ENCODE measurements around the gene NEK6. TPM values are rescaled to one million over a fixed set of nuclear protein-coding genes. Genes with fewer than 3 reads are reported as not detected.

The NEK6 gene
- total RNA-seq, 1 donor from 2014 or later, result 47.7 TPM

DNA sequence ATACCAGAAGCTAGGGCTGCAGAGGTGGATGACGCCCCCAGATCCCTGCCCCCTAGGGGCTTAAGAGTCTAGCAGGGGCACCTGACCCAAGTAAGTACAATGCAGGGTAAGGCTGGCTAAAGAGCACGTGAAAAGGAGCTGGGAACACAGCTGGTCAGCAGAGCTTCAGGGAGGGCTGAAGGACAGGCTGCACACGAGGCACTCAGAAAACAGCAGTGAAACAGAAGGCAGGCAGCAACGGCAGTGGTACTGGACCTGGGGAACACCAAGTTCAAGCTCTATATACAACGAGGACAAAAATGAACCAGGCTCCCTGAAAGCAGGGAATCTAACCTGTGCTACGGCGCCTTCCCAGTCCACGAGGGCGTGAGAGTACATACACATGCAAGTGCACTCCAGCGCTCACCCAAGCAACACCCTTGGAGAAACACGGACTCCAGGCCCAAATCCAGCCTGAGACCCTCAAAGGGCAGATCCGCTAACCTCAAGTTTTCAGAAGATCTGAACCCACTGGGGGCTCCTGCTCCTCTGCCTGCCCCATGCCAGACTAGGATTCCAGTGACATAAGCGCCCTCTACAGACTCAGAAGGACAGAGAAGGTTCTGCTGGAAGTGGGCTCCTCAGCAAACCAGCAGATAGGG is 100.1 kb downstream of the NEK6 start:
- Mint-ChIP-seq H3K27ac (peak overlapping the region; percentile 57), H3K27me3 (ENCODE audit: low read depth) (no peaks in the 10 kb centered on the region), H3K9me3 (no peaks in the 10 kb centered on the region), H3K4me1 (ENCODE audit: low read depth) (peaks cover 23% of the 10 kb centered on the region), H3K36me3 (ENCODE audit: low read depth) (peaks cover 33% of the 10 kb centered on the region), H3K4me3 (ENCODE audit: low read depth) (peak overlapping the region; percentile 31)
- no peak for DNase-seq (ENCODE audit: low spot score)
- intact Hi-C loops (cut with micrococcal nuclease), result no loop called here

DNA sequence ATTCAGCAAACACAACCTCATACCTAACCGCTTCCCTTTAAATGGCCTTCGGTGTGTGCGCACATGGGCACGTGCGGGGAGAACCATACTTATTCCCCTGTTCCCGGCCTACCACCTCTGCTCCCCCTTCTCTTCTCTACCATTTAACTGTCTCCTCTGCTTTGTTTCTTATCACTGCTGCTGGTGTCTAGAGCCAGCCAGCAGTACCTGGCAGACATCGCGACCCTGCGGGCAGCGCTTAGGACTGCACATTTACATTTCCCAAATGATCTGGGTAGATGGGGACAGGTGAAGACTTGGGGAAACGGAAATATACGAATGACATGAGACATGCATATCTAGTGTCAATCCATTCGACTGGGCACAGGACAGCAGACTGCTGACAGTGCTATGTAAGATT is 100.9 kb downstream of the NEK6 start:
- no peaks in the 10 kb centered on the region for H3K27me3 Mint-ChIP-seq (ENCODE audit: low read depth)
- no peak for DNase-seq (ENCODE audit: low spot score)
- H3K9me3 Mint-ChIP-seq, result no peaks in the 10 kb centered on the region
- H3K4me1 Mint-ChIP-seq (ENCODE audit: low read depth), result peaks cover 23% of the 10 kb centered on the region
- H3K4me3 Mint-ChIP-seq (ENCODE audit: low read depth), result no peak overlapping the region
- H3K36me3 Mint-ChIP-seq (ENCODE audit: low read depth), result peaks cover 26% of the 10 kb centered on the region
- no peak overlapping the region for H3K27ac Mint-ChIP-seq
- intact Hi-C loops (cut with micrococcal nuclease), result no loop called here

DNA sequence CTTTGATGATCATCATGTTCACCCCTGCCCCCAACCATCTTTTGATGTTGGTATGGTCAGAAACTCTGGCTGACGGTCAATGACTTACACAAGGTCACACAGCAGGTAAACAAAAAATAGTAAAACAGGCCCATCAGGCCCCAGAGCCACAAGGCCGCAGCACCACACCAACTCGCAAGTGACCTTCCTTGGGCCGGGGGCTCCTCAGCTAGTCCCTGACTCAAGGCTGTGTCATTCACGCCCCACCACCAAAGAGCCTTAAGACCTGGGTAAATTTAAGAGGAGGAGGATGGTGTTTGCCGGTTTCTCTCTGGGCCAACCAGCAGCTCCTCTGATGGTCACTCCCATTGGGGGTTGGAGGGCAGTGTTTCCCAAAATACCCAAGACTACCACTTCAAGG is 101.7 kb downstream of the NEK6 start:
- no peak for DNase-seq (ENCODE audit: low spot score)
- intact Hi-C loops (cut with micrococcal nuclease), result no loop called here
- Mint-ChIP-seq H3K36me3 (ENCODE audit: low read depth) (peaks cover 25% of the 10 kb centered on the region), H3K4me1 (ENCODE audit: low read depth) (peaks cover 23% of the 10 kb centered on the region), H3K27ac (peak overlapping the region; percentile 1), H3K27me3 (ENCODE audit: low read depth) (no peaks in the 10 kb centered on the region), H3K9me3 (no peaks in the 10 kb centered on the region), H3K4me3 (ENCODE audit: low read depth) (no peak overlapping the region)

DNA sequence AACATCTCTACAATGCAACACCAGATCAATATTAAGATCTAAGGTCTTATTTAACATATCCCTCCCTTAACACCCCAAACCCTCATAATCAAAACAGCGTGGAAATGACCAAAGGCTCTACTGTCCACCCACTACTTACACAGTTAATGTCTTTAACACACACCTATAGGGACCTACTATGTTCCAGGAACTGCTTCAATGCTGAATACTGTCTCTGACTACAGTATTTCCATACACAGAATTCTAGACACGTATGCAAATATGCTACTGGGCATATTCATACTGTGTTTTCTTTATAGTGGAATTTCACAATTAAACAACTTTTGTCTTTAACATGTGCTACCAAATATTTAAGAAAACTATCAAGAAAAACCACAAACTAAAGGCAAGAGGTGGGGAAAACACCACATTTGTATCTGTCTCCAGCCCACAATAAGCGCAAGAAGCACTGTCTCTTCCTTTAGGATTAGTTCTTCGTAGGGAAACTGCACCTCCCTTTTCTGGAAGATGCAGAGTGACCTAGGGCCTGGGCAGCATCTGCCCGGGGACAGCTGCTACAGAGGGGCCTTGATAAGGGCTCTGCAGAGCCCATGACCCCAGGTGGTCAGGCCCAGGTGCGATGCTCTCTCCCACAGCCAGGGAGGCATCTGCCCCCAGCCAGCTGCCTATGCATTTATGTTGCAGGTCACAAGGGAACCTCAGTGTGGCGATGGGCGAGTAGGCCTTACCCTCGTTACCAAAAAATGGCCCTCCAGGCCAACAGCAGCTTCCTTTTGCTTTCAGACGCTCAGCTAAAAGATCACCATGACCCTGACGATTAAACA is 102.3 kb downstream of the NEK6 start:
- H3K4me1 Mint-ChIP-seq (ENCODE audit: low read depth), result peaks cover 23% of the 10 kb centered on the region
- peak overlapping the region; percentile 1 for H3K27ac Mint-ChIP-seq
- H3K27me3 Mint-ChIP-seq (ENCODE audit: low read depth), result no peaks in the 10 kb centered on the region
- intact Hi-C loops (cut with micrococcal nuclease), result no loop called here
- no peaks in the 10 kb centered on the region for H3K9me3 Mint-ChIP-seq
- no peak for DNase-seq (ENCODE audit: low spot score)
- H3K4me3 Mint-ChIP-seq (ENCODE audit: low read depth), result no peak overlapping the region
- peaks cover 24% of the 10 kb centered on the region for H3K36me3 Mint-ChIP-seq (ENCODE audit: low read depth)

DNA sequence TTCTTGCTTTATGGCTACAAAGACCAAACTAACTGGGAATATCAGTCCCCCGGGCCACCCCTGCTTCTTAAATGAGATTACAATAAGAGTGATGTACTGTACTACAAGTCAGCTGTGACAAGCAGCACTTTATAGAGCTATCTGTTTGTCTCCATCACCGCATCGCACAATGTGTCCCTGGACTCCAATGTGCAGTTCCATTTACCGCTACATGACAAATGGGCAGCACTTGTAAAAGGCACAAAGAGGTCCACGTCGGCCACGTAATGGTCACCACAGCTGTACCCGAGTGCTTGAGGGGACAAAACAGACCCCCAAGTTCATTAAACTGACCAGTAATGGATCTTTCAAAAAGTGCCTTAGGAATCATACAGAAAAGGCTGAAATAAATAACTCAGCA is 103.4 kb downstream of the NEK6 start:
- Mint-ChIP-seq H3K36me3 (ENCODE audit: low read depth) (peaks cover 25% of the 10 kb centered on the region), H3K27me3 (ENCODE audit: low read depth) (no peaks in the 10 kb centered on the region), H3K27ac (no peak overlapping the region), H3K4me1 (ENCODE audit: low read depth) (peaks cover 23% of the 10 kb centered on the region), H3K4me3 (ENCODE audit: low read depth) (no peak overlapping the region), H3K9me3 (no peaks in the 10 kb centered on the region)
- intact Hi-C loops (cut with micrococcal nuclease), result no loop called here
- no peak for DNase-seq (ENCODE audit: low spot score)

DNA sequence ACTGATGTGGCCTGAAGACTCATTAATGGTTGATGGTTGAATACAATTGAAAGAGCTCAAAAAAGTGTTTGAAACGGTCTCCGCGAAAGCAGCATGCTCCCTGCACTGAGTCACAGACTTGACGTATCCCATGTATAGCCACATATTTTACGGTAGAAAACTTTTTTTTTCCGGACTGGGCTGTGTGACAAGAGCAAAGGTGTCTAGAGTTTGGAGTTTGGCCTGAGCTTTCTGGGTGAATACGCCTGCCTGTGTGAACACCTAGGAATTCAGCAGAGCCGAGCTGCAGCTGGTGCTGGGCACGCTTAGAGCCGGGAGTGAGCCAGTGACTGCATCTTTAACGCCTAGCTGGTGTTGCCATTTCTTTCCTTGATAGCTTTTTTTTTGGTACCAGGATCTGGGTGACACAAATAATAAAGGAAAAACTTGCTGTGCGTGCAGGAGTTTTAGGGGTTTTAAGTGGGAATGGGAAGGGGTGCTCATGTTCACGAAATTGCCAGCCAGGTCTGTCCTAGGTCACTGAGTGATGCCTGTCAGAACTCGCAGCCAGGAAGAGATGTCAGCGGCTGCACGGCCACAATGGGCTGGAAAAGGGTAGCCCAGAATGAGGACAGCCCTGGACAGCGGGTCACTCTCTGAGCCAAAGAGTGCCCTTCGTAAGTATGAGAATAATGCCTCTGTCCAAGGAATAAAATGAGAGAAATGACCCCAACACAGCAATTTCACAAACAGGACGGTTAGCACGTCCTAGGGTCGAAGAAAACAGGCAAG is 105.8 kb downstream of the NEK6 start:
- no peak overlapping the region for H3K27ac Mint-ChIP-seq
- H3K36me3 Mint-ChIP-seq (ENCODE audit: low read depth), result peaks cover 16% of the 10 kb centered on the region
- no peak for DNase-seq (ENCODE audit: low spot score)
- H3K4me3 Mint-ChIP-seq (ENCODE audit: low read depth), result no peak overlapping the region
- intact Hi-C loops (cut with micrococcal nuclease), result no loop called here
- no peaks in the 10 kb centered on the region for H3K9me3 Mint-ChIP-seq
- no peaks in the 10 kb centered on the region for H3K27me3 Mint-ChIP-seq (ENCODE audit: low read depth)
- H3K4me1 Mint-ChIP-seq (ENCODE audit: low read depth), result peaks cover 26% of the 10 kb centered on the region

DNA sequence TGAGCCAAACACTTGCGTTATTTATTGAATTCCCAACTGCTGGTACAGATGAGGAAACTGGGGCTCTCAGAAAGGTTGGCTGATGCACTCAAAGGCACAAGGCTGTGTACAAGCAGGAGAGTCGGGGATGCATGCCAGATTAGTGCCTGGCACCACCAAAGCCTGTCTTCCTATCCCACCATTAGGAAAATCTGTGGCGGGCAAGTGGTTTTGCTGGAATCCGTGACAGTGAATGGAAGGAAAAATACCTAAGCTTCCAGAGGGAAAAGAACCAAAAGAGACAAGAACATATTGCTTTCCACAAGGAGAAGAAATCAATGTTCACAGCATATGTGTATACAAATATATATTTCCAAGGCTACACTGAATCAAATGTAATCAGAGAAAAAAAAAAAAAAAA is 106.4 kb downstream of the NEK6 start:
- intact Hi-C loops (cut with micrococcal nuclease), result no loop called here
- no peak overlapping the region for H3K4me3 Mint-ChIP-seq (ENCODE audit: low read depth)
- H3K27ac Mint-ChIP-seq, result no peak overlapping the region
- H3K27me3 Mint-ChIP-seq (ENCODE audit: low read depth), result no peaks in the 10 kb centered on the region
- peaks cover 16% of the 10 kb centered on the region for H3K36me3 Mint-ChIP-seq (ENCODE audit: low read depth)
- peaks cover 25% of the 10 kb centered on the region for H3K4me1 Mint-ChIP-seq (ENCODE audit: low read depth)
- H3K9me3 Mint-ChIP-seq, result no peaks in the 10 kb centered on the region
- no peak for DNase-seq (ENCODE audit: low spot score)

DNA sequence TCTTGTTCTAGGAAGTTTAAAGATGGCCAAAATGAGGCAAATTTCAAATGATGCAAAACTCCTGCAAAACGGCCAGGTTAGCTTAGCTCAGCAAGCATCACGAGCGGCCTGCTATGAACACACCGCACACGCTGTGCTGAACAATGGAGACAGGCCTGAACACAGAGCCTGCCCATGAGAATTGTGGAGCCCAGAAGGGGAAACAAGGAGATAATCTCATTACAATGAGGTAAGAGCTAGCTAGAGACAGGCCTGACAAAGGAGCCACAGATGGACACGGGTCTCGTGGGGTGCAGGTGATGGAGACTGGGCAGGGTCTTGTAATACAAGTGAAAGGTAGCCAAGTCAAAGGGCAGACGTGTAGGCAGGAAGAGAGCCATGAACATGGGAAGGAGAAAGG is 107.3 kb downstream of the NEK6 start:
- peaks cover 20% of the 10 kb centered on the region for H3K4me1 Mint-ChIP-seq (ENCODE audit: low read depth)
- no peaks in the 10 kb centered on the region for H3K9me3 Mint-ChIP-seq

DNA sequence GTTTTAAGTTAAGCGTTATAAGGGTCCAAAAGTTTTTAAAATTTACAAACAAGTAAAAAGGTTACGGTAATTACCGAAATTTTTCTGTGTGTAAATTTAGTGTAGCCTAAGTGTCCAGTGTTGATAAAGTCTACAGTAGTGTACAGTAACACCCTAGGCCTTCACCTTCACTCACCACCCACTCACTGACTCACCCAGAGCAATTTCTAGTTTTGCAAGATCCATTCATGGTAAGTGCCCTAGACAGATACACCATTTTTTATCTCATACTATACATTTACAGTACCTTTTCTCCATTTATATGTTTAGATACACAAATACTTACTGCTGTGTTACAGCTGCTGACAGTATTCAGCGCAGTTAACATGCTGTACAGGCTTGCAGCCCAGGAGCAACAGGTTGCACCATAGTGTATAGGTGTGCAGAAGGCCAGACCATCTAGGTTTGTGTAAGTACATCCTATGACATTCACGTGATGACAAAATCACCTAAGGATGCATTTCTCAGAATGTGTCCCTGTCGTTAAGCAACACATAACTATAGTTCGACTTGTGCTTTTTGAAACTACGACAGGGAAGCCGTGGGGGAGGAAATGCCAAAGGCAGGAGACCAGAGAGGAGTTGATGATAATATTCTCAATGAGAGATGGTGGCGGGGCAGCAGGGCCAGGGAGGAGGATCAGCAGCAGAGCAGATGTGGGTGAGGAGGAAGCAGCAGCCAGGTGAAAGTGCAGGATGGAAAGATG is 108.9 kb downstream of the NEK6 start:
- no peak overlapping the region for H3K27ac Mint-ChIP-seq
- H3K9me3 Mint-ChIP-seq, result no peaks in the 10 kb centered on the region
- intact Hi-C loops (cut with micrococcal nuclease), result no loop called here
- H3K4me3 Mint-ChIP-seq (ENCODE audit: low read depth), result no peak overlapping the region
- H3K4me1 Mint-ChIP-seq (ENCODE audit: low read depth), result peaks cover 23% of the 10 kb centered on the region
- peaks cover 16% of the 10 kb centered on the region for H3K36me3 Mint-ChIP-seq (ENCODE audit: low read depth)
- no peaks in the 10 kb centered on the region for H3K27me3 Mint-ChIP-seq (ENCODE audit: low read depth)
- no peak for DNase-seq (ENCODE audit: low spot score)

More for the DNA sequence above, 107.3 kb downstream of the NEK6 start:
- Mint-ChIP-seq H3K27ac (no peak overlapping the region), H3K4me3 (ENCODE audit: low read depth) (no peak overlapping the region), H3K27me3 (ENCODE audit: low read depth) (no peaks in the 10 kb centered on the region), H3K36me3 (ENCODE audit: low read depth) (peaks cover 16% of the 10 kb centered on the region)
- DNase-seq (ENCODE audit: low spot score), result no peak
- intact Hi-C loops (cut with micrococcal nuclease), result no loop called here

DNA sequence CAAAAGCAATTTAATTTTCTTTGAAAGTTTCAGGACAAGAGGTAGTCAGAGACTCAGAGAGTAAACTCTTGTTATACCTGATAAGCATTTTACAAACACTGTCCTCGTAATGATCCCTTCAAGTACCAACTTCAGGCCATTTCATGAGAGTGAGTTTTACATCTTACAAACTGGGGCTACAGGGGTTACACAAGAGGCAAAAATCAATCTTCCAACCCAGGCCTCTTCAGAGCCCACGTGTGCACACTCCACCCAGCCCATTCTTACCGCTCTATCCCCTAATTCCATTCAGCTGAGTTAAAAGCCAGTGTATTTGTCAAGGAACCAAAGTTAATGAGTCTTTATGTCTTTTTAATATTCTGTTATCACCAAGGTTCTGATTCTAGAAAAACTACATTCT is 110.9 kb downstream of the NEK6 start:
- H3K9me3 Mint-ChIP-seq, result no peaks in the 10 kb centered on the region
- H3K36me3 Mint-ChIP-seq (ENCODE audit: low read depth), result peaks cover 27% of the 10 kb centered on the region
- DNase-seq (ENCODE audit: low spot score), result no peak
- H3K27ac Mint-ChIP-seq, result no peak overlapping the region
- intact Hi-C loops (cut with micrococcal nuclease), result no loop called here
- no peaks in the 10 kb centered on the region for H3K27me3 Mint-ChIP-seq (ENCODE audit: low read depth)
- H3K4me3 Mint-ChIP-seq (ENCODE audit: low read depth), result no peak overlapping the region
- peaks cover 28% of the 10 kb centered on the region for H3K4me1 Mint-ChIP-seq (ENCODE audit: low read depth)

DNA sequence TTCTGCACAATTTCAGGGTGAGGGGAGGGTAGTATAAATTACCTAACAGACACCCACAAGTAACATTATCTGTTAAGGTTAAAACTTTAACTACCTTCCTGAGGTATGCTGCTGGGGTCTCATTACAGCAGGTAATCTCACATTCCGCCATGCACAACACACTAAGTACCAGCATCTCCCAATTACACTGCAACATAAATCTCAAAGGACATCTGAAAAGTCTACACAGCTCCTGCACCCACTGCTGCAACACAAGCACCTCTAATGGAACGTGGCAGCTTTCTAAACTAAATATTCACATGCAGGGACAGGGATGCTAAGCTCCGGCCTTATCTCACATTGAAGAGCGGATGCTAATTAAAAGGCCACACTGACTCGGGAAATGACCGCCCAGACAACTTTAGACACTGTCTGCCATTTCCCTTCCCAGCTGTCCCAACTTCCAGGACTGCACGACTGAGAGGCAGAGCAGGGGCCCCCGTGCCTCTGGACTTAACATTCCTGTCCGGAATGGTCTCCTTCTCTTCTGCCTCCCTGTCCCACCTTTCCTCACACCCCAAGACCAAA is 111.6 kb downstream of the NEK6 start:
- Mint-ChIP-seq H3K4me1 (ENCODE audit: low read depth) (peaks cover 28% of the 10 kb centered on the region), H3K27me3 (ENCODE audit: low read depth) (no peaks in the 10 kb centered on the region), H3K27ac (no peak overlapping the region)

DNA sequence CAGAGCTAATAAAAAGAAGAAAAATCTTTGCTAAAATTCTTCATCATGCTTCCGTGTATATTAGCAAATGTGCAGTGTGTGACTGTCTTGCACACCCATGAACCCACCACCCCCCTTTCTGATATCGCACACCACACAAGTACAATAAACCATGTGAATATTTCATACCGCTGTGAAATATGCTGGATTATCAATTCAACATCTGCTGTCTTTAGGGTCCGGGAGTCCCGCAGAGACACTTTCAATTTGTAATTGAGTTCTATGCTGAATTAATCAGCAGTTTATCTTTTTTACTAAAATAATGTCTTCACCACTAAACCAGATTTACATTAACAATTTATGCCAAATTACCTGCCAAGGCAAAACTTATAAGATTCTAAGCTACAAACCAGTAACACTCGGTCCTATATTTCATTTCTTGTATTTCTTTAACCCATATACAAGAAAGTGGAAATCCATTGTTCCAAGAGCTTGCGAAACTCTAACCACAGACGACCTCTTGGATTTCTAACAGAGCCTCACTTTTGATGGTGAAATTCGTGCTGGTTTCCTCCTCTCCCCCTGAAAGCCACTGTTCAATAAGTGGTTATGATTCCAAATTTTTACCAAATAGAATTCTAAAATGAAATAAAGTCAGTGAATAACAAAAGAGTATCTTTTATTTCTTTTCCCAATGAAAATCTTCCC is 113.3 kb downstream of the NEK6 start:
- no peak overlapping the region for H3K4me3 Mint-ChIP-seq (ENCODE audit: low read depth)
- DNase-seq (ENCODE audit: low spot score), result no peak
- intact Hi-C loops (cut with micrococcal nuclease), result no loop called here
- H3K9me3 Mint-ChIP-seq, result no peaks in the 10 kb centered on the region
- peaks cover 32% of the 10 kb centered on the region for H3K36me3 Mint-ChIP-seq (ENCODE audit: low read depth)
- H3K27me3 Mint-ChIP-seq (ENCODE audit: low read depth), result no peaks in the 10 kb centered on the region
- no peak overlapping the region for H3K27ac Mint-ChIP-seq
- peaks cover 28% of the 10 kb centered on the region for H3K4me1 Mint-ChIP-seq (ENCODE audit: low read depth)

More for the DNA sequence above, 111.6 kb downstream of the NEK6 start:
- H3K4me3 Mint-ChIP-seq (ENCODE audit: low read depth), result no peak overlapping the region
- DNase-seq (ENCODE audit: low spot score), result no peak
- H3K36me3 Mint-ChIP-seq (ENCODE audit: low read depth), result peaks cover 27% of the 10 kb centered on the region
- intact Hi-C loops (cut with micrococcal nuclease), result no loop called here
- no peaks in the 10 kb centered on the region for H3K9me3 Mint-ChIP-seq

Data from activated T-helper 2 cell treated with anti-CD3 and anti-CD28 coated beads, Interferon-gamma antibody, Interleukin-2, Interleukin-4, amounts not matched to agents 10 μg/mL and 5 μg/mL and 100 μg/mL, durations not matched to agents 14 hours and 24 hours and 36 hours (primary cell).